ENCODE measurements around the gene CATSPER1. TPM values are rescaled to one million over a fixed set of nuclear protein-coding genes. Genes with fewer than 3 reads are reported as not detected.

The CATSPER1 gene
- total RNA-seq, 4 donors from 2014 or later: not detected

DNA sequence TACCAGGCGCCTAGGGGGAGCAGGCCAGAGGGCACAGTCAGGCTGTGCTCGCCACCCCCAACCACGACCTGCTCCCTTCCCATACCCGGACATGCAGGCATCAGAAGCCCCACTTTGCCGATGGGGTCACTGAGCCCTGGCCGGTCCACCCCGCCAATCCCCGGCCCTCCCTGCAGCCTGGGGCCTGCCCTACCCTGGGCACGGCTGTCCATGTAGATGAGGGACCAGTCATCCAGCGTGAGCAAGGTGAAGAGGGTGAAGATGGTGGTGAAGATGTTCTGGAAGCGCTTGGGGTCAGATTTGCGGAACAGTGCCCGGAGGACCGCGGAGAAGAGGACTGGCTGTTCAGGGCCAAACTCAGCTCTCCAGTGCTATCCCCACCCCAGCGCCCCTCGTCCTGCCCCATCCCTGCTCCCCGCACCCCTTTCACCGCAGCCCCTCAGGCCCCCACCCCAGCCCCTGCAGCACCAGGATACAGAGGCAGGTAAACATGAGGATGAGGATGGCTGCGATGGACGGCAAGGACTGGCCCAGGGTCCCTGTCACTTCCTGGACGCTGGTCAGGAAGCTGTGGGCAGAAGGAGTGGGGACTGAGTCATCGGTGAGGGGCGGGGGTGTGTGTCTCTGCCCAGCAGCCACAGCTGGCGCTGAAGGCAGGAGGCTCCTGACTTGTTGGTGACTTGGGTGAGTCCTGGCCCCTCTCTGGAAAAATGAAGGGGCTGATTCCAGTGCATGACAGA lies 5.5 kb downstream of the CATSPER1 start:
- H3K27ac ChIP-seq: no peak overlapping the region
- H3K4me1 ChIP-seq: peaks cover 0 to 7% (median 3%) of the 10 kb centered on the region in 4 donors
- no peaks in the 10 kb centered on the region for H3K36me3 ChIP-seq
- H3K9me3 ChIP-seq: no peaks in the 10 kb centered on the region
- TF ChIP-seq POLR2A (IDR thresholded peaks at IDR 0.05): no peak
- TF ChIP-seq, protein P1, sequence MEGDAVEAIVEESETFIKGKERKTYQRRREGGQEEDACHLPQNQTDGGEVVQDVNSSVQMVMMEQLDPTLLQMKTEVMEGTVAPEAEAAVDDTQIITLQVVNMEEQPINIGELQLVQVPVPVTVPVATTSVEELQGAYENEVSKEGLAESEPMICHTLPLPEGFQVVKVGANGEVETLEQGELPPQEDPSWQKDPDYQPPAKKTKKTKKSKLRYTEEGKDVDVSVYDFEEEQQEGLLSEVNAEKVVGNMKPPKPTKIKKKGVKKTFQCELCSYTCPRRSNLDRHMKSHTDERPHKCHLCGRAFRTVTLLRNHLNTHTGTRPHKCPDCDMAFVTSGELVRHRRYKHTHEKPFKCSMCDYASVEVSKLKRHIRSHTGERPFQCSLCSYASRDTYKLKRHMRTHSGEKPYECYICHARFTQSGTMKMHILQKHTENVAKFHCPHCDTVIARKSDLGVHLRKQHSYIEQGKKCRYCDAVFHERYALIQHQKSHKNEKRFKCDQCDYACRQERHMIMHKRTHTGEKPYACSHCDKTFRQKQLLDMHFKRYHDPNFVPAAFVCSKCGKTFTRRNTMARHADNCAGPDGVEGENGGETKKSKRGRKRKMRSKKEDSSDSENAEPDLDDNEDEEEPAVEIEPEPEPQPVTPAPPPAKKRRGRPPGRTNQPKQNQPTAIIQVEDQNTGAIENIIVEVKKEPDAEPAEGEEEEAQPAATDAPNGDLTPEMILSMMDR (IDR thresholded peaks at IDR 0.05): no peak
- no peaks in the 10 kb centered on the region for H3K27me3 ChIP-seq
- DNase-seq: no peak
- H3K4me3 ChIP-seq: no peak overlapping the region

DNA sequence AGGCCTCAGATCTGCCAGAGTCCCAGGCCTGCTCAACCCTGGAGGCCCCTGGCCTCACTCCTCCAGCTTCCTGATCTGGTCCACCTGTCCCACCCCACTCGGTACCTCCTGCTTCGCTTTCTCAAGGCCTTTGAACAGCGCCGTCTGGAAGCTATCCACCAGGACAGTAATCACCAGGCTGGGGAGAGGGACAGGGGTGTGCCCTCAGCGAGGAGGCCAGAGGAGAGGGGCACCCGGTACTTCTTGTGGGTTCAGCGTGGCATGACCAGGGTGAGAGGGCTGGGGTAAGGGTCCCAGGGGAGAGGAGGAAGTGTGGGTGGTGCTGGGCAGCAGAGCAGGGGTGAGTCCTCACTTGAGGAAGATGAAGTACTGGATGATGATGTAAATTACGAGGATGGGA lies 6.1 kb downstream of the CATSPER1 start:
- no peaks in the 10 kb centered on the region for H3K36me3 ChIP-seq
- no peak overlapping the region for H3K4me3 ChIP-seq
- TF ChIP-seq, protein P1 (IDR thresholded peaks at IDR 0.05): no peak
- TF ChIP-seq POLR2A (IDR thresholded peaks at IDR 0.05): no peak
- no peaks in the 10 kb centered on the region for H3K27me3 ChIP-seq
- peaks cover 0 to 7% (median 3%) of the 10 kb centered on the region in 4 donors for H3K4me1 ChIP-seq
- DNase-seq: no peak
- H3K27ac ChIP-seq: no peak overlapping the region
- no peaks in the 10 kb centered on the region for H3K9me3 ChIP-seq

DNA sequence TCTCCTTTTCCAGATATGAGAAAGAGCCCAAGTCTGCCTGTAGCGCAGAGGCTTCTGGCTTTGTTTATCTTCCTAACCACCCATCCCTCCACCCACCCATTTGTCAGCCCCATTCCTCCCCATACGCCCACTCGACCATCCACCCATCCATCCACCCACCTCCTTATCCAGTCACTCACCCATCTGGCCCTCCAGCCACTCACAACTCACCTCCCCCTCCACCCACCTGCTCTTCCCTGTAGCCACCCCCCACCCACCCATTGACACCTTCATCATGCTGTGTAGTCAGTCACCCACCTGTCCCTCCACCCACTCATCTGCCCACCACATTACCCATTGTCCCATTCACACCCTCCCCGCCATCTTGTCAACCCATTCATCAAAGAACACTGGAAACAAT lies 9.0 kb downstream of the CATSPER1 start:
- TF ChIP-seq, protein P1 (IDR thresholded peaks at IDR 0.05): no peak

DNA sequence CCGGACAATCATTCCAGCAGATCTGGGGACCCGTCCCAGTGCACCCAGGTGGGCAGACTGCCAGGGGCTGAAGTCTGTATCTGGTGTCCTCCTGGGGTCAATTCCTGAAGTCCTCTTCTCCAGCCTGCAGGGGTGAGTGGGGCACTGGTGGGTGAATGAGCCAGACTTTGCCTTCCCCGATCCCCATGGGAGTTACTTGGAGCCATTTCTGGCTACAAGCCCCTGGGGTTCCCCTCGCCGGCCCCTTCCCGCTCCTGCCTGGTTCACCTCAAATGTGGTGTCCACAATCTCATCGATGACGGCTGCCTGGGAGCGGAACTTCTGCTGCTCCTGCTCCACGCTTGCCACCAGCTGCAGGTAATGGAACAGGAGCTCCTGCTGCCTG lies 9.5 kb downstream of the CATSPER1 start:
- no peaks in the 10 kb centered on the region for H3K36me3 ChIP-seq
- H3K9me3 ChIP-seq: no peaks in the 10 kb centered on the region
- H3K27me3 ChIP-seq: peaks cover 0 to 13% of the 10 kb centered on the region in 2 donors
- TF ChIP-seq, protein P1 (IDR thresholded peaks at IDR 0.05): no peak
- TF ChIP-seq POLR2A (IDR thresholded peaks at IDR 0.05): no peak
- no peak for DNase-seq
- no peak overlapping the region for H3K4me3 ChIP-seq
- no peak overlapping the region for H3K27ac ChIP-seq
- peaks cover 0 to 4% (median under 1%) of the 10 kb centered on the region in 4 donors for H3K4me1 ChIP-seq

More for the DNA sequence above, 9.0 kb downstream of the CATSPER1 start:
- Histone ChIP-seq H3K4me3 (no peak overlapping the region), H3K9me3 (no peaks in the 10 kb centered on the region), H3K27ac (no peak overlapping the region), H3K4me1 (peaks cover 0 to 3% (median 1%) of the 10 kb centered on the region in 4 donors), H3K27me3 (peaks cover 0 to 8% of the 10 kb centered on the region in 2 donors), H3K36me3 (no peaks in the 10 kb centered on the region)
- no peak for DNase-seq

DNA sequence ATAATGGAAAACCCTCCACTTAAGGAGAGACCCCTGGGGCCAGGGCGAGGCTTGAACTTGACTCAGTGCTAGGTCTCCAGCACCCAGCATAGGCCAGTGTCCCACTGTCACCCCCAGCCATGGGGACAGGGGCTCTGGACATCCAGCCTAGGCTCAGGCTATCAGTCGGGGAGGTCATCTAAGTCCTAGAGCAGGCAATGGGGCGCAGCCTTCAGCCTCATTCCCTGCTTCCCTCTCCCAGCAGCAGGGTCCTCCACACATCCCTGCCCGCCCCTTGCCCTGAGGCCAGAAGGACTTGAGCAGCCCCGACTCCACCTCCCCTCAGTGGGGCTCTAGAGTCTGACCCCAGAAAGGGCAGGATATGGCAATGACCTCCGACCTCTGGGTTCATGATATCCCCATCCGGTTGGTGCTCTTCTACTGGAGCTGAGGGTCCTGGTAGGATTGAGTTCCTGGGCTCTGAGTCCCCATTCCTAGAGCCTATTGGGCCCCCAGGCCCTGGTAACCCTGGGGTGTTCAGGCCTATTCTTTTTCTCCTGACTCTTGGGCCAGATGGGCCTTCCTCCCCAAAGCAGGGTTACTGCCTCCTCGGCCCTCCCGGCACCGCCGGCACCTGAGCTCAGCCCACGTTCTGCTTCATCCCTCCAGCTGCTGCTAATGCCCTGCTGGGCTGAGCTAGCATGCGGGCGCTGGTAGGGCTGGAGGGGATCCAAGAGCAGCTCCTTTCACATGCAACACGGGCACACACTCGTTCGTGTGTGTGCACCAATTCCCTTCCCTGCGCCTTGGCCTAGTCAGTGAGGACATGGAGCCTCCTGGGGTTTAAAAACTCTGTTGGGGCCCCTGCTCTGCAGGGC lies 10.1 kb downstream of the CATSPER1 start:
- Histone ChIP-seq H3K9me3 (no peaks in the 10 kb centered on the region), H3K27ac (no peak overlapping the region), H3K36me3 (no peaks in the 10 kb centered on the region), H3K4me1 (peaks cover 0 to 6% (median 1%) of the 10 kb centered on the region in 4 donors), H3K4me3 (no peak overlapping the region), H3K27me3 (peaks cover 0 to 17% of the 10 kb centered on the region in 2 donors)
- DNase-seq: no peak
- no peak for TF ChIP-seq POLR2A (IDR thresholded peaks at IDR 0.05)
- TF ChIP-seq, protein P1 (IDR thresholded peaks at IDR 0.05): no peak
